Measurements from ENCODE around the gene DTX4. TPM values are rescaled to one million over a fixed set of nuclear protein-coding genes. Genes with fewer than 3 reads are reported as not detected.

Gene DTX4
- total RNA-seq, 1 experiment from 2014 or later, result 7.6 TPM

DNA sequence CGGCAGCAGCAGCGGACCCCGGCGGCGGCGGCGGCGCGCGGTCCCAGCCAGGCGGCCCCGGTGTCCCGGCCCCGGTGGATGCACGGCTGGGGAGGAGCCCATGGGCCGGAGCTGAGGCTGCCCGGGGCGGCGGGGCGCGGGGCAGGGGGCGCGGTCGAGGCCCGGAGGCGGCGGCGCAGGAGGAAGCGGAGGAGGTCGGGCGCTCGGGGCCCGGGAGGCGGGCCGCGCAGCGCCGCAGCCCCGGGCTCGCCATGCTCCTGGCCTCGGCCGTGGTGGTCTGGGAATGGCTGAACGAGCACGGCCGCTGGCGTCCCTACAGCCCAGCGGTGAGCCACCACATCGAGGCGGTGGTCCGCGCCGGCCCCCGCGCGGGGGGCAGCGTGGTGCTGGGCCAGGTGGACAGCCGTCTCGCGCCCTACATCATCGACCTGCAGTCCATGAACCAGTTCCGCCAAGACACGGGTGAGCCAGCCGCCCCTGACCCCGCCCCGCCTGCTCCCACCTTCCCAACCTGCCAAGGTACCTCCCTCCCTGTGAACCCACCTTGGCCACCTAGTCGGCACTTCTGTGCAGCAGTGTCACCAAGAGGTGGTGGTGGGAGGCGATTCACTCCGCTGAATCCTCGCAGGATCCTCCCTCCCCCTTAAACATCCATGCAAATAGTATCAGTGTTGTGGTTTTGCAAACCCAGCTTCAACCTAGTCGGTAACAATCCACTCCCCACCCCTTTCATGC, 580 bp downstream of the DTX4 start:
- no peak for DNase-seq (ENCODE audit: low read depth, low spot score)
- Histone ChIP-seq H3K4me1 (ENCODE audit: control insufficient read depth in 1 of 2, insufficient read depth in 2 of 2, low read length in 2 of 2) (peaks cover 14 to 39% of the 10 kb centered on the region in 2 experiments; a peak in 3 of 4 replicates), H3K4me2 (ENCODE audit: low read length) (peak overlapping the region; percentile 98), H3K4me3 (replicated peaks in 1 of 2; ENCODE audit: low read depth in 1 of 2, low read length in 2 of 2) (peak overlapping the region; percentile 44 to 59), H2AFZ (ENCODE audit: low read depth, low read length, poor library complexity, severe bottlenecking) (no peak overlapping the region), H3K9me3 (ENCODE audit: control insufficient read depth in 1 of 2, insufficient read depth in 1 of 2, low read depth in 1 of 2, low read length in 2 of 2) (no peaks in the 10 kb centered on the region), H3K36me3 (ENCODE audit: control insufficient read depth in 1 of 2, insufficient read depth in 2 of 2, low read length in 2 of 2) (no peaks in the 10 kb centered on the region), H3K27me3 (ENCODE audit: insufficient read depth, low read length) (no peaks in the 10 kb centered on the region), H3K79me2 (ENCODE audit: insufficient read depth, low read length) (no peaks in the 10 kb centered on the region), H3K9me2 (ENCODE audit: insufficient read depth) (no peaks in the 10 kb centered on the region), H3K9ac (ENCODE audit: low read length) (peak overlapping the region; percentile 47), H4K20me1 (ENCODE audit: insufficient read depth) (no peaks in the 10 kb centered on the region), H3K27ac (ENCODE audit: low read depth, low read length) (no peak overlapping the region; the same call in 1 of the 2 replicates)
- POLR2A ChIA-PET, result interaction anchor here (1.6 kb wide), 1 partner anchor 8 kb away, joined by 4 read pairs; no protein-coding TSS in a partner anchor
- intact Hi-C loops (cut with micrococcal nuclease), result no loop called here
- no TSS peak for BruUV-seq (replicated peaks)
- peak; percentile 39 for ATAC-seq
- TF ChIP-seq RAD21 (IDR thresholded peaks at IDR 0.05; ENCODE audit: low read depth) (no peak), ELF1 (IDR thresholded peaks at IDR 0.05; ENCODE audit: borderline replicate concordance, low read depth) (no peak), SRF (IDR thresholded peaks at IDR 0.05; ENCODE audit: low read depth) (no peak), FOSL1 (IDR thresholded peaks at IDR 0.05; ENCODE audit: low read depth) (no peak), POLR2A (IDR thresholded peaks at IDR 0.05; ENCODE audit: borderline replicate concordance, extremely low read depth, insufficient read depth, insufficient read length) (no peak)
- CTCF ChIA-PET, result interaction anchor here (0.6 to 2.8 kb wide), 24 partner anchors 9 to 648 kb away, joined by 3 to 68 read pairs (median 6); partner anchors contain the start of genes FAM111A, MPEG1 and OR5A1
- RAD21 ChIA-PET (ENCODE audit: low non-redundant PET in 1 of 2, low total read pairs in 2 of 2, uncharacterized antibody in 2 of 2, unreplicated experiment in 2 of 2), result interaction anchor here (0.8 to 2.3 kb wide), 3 partner anchors 7 to 15 kb away, joined by 3 to 10 read pairs (median 6); no protein-coding TSS in a partner anchor

DNA sequence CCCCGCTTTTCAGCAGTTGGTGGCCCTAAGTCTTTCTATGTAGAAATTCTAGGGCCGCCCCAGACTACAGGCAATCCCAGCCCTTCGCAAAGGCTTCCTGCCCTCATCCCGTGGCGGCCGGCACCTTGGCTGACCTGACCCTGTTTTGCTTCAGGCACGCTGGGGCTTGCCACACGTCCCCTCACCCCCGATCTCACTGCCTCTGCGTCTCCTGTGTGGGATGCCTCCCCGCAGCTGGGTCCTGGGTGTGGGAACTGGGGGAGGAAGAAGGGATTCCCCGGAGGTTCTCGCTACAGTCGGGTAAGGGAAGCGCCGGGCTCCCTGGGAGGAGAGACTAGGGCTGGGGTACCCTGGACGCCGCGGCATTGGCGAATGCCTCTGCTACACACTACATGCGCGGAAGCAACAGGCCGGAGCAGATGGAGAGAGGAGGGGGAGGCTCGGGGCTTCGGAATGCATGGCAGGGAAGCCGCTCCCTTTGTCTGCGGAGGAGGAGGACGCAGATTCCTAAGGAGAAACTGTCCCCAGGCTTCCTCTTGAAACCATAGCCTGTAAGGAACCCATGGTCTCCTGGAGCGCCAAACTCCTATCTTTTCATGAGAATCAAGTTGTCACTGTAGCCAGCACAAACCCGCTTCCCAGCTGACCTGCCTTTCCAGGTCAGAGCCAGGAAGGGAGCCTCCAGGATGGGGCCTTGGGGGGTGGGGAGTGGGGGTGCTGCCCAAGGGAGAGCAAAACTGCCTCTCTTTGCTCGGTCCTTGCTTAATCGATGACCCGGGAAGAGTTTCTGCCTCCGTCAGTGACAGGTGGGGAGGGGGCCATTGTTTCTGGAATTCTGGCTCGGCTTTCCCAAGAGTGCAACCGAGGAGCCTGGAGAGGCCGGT, 1.4 kb downstream of the DTX4 start:
- ChIA-PET RAD21 (ENCODE audit: low non-redundant PET in 1 of 2, low total read pairs in 2 of 2, uncharacterized antibody in 2 of 2, unreplicated experiment in 2 of 2) (interaction anchor here in 1 of 2 experiments (2.3 kb wide), 1 partner anchor 14 kb away, joined by 10 read pairs; no protein-coding TSS in a partner anchor), POLR2A (no interaction called here), CTCF (interaction anchor here (2.1 to 2.7 kb wide), 3 partner anchors 8 to 13 kb away, joined by 23 to 68 read pairs (median 37); no protein-coding TSS in a partner anchor)
- no peak overlapping the region for H2AFZ ChIP-seq (ENCODE audit: low read depth, low read length, poor library complexity, severe bottlenecking)
- H4K20me1 ChIP-seq (ENCODE audit: insufficient read depth), result no peaks in the 10 kb centered on the region
- intact Hi-C loops (cut with micrococcal nuclease), result no loop called here
- no peaks in the 10 kb centered on the region for H3K27me3 ChIP-seq (ENCODE audit: insufficient read depth, low read length)
- H3K79me2 ChIP-seq (ENCODE audit: insufficient read depth, low read length), result no peaks in the 10 kb centered on the region
- H3K4me2 ChIP-seq (ENCODE audit: low read length), result peak overlapping the region; percentile 98
- ATAC-seq (no peak), DNase-seq (ENCODE audit: low read depth, low spot score) (no peak)
- H3K4me3 ChIP-seq (replicated peaks in 1 of 2; ENCODE audit: low read depth in 1 of 2, low read length in 2 of 2), result peak overlapping the region in 1 of 2 experiments; percentile 59; a peak in 3 of 4 replicates
- H3K9ac ChIP-seq (ENCODE audit: low read length), result peak overlapping the region; percentile 47; the same call in 1 of the 2 replicates
- H3K36me3 ChIP-seq (ENCODE audit: control insufficient read depth in 1 of 2, insufficient read depth in 2 of 2, low read length in 2 of 2), result no peaks in the 10 kb centered on the region
- H3K9me3 ChIP-seq (ENCODE audit: control insufficient read depth in 1 of 2, insufficient read depth in 1 of 2, low read depth in 1 of 2, low read length in 2 of 2), result no peaks in the 10 kb centered on the region
- no peak overlapping the region for H3K27ac ChIP-seq (ENCODE audit: low read depth, low read length)
- H3K4me1 ChIP-seq (ENCODE audit: control insufficient read depth in 1 of 2, insufficient read depth in 2 of 2, low read length in 2 of 2), result peaks cover 14 to 39% of the 10 kb centered on the region in 2 experiments; a peak in 3 of 4 replicates
- BruUV-seq (replicated peaks), result no TSS peak
- H3K9me2 ChIP-seq (ENCODE audit: insufficient read depth), result no peaks in the 10 kb centered on the region
- TF ChIP-seq FOSL1 (IDR thresholded peaks at IDR 0.05; ENCODE audit: low read depth) (no peak), SP1 (IDR thresholded peaks at IDR 0.05; ENCODE audit: low read depth) (no peak), YY1 (IDR thresholded peaks at IDR 0.05; ENCODE audit: extremely low read depth, insufficient replicate concordance, low read depth, low read length) (no peak), EZH2 (IDR thresholded peaks at IDR 0.05) (no peak), POLR2AphosphoS5 (IDR thresholded peaks at IDR 0.05; ENCODE audit: low read depth, low read length) (no peak), ZFX (IDR thresholded peaks at IDR 0.05) (no peak), JUND (IDR thresholded peaks at IDR 0.05) (no peak), MAX (IDR thresholded peaks at IDR 0.05) (no peak), CEBPB (IDR thresholded peaks at IDR 0.05; ENCODE audit: low read depth) (no peak), ELF1 (IDR thresholded peaks at IDR 0.05; ENCODE audit: borderline replicate concordance, low read depth) (no peak), TCF7L2 (IDR thresholded peaks at IDR 0.05; ENCODE audit: borderline replicate concordance, extremely low read depth, insufficient read depth, insufficient read length) (no peak), SRF (IDR thresholded peaks at IDR 0.05; ENCODE audit: low read depth) (no peak), SIN3A (IDR thresholded peaks at IDR 0.05; ENCODE audit: low read depth) (no peak), RAD21 (IDR thresholded peaks at IDR 0.05; ENCODE audit: low read depth) (no peak)
- TF ChIP-seq, protein P1, sequence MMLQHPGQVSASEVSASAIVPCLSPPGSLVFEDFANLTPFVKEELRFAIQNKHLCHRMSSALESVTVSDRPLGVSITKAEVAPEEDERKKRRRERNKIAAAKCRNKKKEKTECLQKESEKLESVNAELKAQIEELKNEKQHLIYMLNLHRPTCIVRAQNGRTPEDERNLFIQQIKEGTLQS (IDR thresholded peaks at IDR 0.05), result no peak

Data from HCT116 (cell line).